SK-N-MC (cell line): ENCODE results near the gene MOGAT1.
A peak's percentile ranks its signal among the peaks of the same experiment; 100 is the strongest.

Experiments
- DNase-seq: peaks from one replicate; pipeline ENCODE4 v3.0.0-alpha.2; 2011; ENCODE audit warnings: low read depth, low spot score
- H3K27ac ChIP-seq: fragments of 200-600 bp; sonication (generic); 2 replicates; pipeline ENCODE4 v1.5.1; 2016; ENCODE audit warnings: mixed run types
- H3K36me3 ChIP-seq: fragments of 200-600 bp; sonication (generic); 2 replicates; pipeline ENCODE4 v1.6.1; 2017; ENCODE audit warnings: antibody characterized with exemption, low read length, mixed read lengths; ENCODE audit not compliant: insufficient read depth
- H3K4me3 ChIP-seq: fragments of 200-600 bp; sonication (generic); 2 replicates; pipeline ENCODE4 v1.5.1; 2016
- H3K9ac ChIP-seq: fragments of 200-600 bp; sonication (generic); 2 replicates; pipeline ENCODE4 v1.8.0; 2017; ENCODE audit warnings: mixed run types, mixed read lengths; ENCODE audit not compliant: insufficient read length
- H3K9me3 ChIP-seq: fragments of 200-600 bp; sonication (generic); 2 replicates; pipeline ENCODE4 v1.6.1; 2017; ENCODE audit warnings: low read depth, mild to moderate bottlenecking, antibody characterized with exemption, low read length, moderate library complexity, mixed read lengths
- EZH2 ChIP-seq: fragments of 200-600 bp; sonication (generic); IDR thresholded peaks from one replicate; pipeline ENCODE4 v1.6.1; 2017; ENCODE audit warnings: antibody characterized with exemption
- FOXP2 ChIP-seq: optimal IDR thresholded peaks from 2 replicates; pipeline ENCODE3; 2011; ENCODE audit warnings: mild to moderate bottlenecking, moderate library complexity; ENCODE audit not compliant: insufficient read depth; ENCODE audit errors: extremely low read length, control extremely low read depth
- POLR2AphosphoS5 ChIP-seq: IDR thresholded peaks from 2 replicates; pipeline ENCODE4 v1.6.1; 2012; ENCODE audit warnings: mild to moderate bottlenecking, low read depth, low read length, borderline replicate concordance

Gene MOGAT1

DNA sequence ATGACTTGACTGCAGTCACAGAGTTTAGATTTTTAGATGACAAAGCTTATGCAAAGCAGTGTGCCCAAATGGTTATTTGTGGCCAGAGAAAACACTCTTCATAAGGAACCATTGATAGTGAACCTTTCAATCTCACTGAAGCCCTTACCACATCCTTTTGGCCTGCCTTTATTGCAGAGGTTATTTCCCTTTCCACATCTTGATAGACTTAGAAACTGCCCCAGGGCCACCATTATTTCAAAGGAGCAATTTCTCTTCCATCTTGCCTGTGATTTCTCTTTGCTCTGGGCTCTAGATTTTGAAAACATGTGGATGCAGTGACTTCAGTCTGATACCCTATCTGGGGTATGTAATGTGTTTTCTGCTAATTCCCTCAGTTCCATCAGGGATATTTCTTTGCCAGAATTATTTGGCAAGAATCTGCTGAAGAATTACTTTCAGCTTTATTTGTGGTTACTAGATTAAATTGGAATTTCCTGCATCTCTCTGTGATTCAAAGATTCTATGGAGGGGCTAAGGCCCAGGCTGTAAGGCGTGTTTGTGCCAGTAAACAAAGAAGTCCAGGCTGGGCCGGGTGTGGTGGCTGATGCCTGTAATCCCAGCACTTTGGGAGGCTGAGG lies 51.0 kb downstream of the MOGAT1 start:
- Histone ChIP-seq H3K27ac (peak overlapping the region; percentile 83), H3K36me3 (no peaks in the 10 kb centered on the region), H3K9ac (no peak overlapping the region), H3K4me3 (no peak overlapping the region), H3K9me3 (no peaks in the 10 kb centered on the region)
- DNase-seq, result peak; percentile 86
- TF ChIP-seq POLR2AphosphoS5 (peak; percentile 27; the same call in 1 of the 2 replicates), EZH2 (no peak), FOXP2 (peak; percentile 51)

DNA sequence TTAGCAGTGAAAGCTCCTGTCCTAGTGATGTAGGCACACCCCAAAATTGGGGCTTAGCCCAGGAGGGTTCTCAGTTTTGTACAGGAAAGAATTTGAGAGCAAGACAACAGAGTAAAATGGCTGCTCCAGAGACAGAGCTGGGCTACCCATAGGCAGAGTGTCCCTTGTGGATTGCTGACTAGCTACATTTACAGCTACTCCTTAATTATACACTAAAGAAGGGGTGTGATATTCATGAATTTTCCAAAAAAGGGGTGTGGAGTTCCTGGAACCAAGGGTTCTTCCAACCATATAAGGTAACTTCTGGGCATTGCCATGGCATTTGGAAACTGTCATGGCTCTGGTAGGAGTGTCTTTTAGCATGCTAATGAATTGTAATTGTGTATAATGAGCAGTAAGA lies 52.8 kb downstream of the MOGAT1 start:
- Histone ChIP-seq H3K36me3 (no peaks in the 10 kb centered on the region), H3K9me3 (no peaks in the 10 kb centered on the region), H3K9ac (no peak overlapping the region), H3K27ac (no peak overlapping the region), H3K4me3 (no peak overlapping the region)
- DNase-seq, result no peak
- no peak for TF ChIP-seq EZH2
- TF ChIP-seq POLR2AphosphoS5, result no peak
- no peak for TF ChIP-seq FOXP2

DNA sequence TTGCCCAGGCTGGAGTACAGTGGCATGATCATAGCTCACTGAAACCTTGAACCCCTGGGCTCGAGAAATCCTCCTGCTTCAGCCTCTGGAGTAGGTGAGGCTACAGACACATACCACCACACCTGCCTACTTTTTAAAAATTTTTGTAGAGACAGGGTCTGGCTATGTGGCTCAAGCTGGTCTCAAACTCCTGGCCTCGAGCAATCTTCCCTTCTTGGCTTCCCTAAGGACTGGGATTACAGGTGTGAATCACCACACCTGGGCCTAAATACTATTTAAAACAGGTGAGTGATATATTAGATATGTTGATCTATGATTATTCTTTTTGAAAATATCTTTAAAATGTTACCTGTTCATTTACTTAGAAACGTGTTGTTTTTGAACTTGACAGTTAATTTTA lies 57.2 kb downstream of the MOGAT1 start:
- Histone ChIP-seq H3K9me3 (no peaks in the 10 kb centered on the region), H3K36me3 (no peaks in the 10 kb centered on the region), H3K9ac (no peak overlapping the region), H3K27ac (no peak overlapping the region), H3K4me3 (no peak overlapping the region)
- DNase-seq, result no peak
- TF ChIP-seq EZH2 (no peak), POLR2AphosphoS5 (no peak), FOXP2 (no peak)

DNA sequence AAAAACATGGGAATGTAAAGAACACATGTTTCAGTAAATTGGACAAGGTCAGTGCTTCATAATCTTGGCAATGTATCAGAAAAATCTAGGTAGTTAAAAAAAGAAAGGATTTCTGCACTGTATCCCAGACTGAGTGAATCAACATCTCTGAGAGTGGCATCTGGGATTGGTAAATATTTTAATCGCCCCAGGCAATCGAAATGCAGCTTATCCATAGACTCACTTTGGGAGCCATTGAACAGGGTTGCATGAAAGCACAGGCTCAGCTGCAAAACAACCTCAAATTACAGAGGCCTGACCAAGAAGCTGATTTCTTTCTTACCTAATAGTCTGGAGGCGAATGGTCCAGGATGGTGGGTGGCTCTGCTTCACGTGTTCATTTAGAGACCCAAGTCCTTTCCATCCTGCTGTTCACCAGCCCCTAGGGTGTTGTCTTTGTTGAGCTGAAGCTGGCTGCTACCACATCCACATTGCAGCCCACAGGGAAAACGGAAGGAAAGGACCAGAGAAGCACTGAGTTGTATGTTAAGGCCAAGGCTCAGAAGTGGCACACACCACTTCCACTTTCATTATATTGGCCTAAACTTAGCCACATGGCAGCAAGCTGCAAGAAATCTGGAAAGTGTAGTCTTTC lies 59.0 kb downstream of the MOGAT1 start:
- no peak for DNase-seq
- H3K27ac ChIP-seq, result no peak overlapping the region

DNA sequence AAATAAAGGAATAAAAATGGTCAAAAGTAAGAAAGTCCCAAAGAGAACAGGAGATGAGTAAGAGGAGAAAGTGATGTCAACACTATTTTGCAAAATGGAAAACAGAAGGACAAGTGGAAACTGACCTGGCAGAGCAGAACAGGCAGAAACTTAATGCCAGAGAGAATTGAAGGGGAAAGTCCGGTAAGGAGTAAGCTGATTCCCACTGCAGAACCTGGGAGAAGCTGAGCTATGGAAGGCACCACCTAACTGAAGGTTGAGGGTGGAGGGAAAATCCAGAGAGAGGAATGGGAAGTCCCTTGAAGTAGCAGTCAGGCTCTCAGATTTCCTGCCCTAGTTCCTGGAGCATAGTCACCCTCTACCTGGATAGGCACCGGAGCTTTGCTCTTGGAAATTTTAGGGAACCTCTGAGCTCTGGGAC lies 59.8 kb downstream of the MOGAT1 start:
- H3K9me3 ChIP-seq, result no peaks in the 10 kb centered on the region
- H3K9ac ChIP-seq, result no peak overlapping the region
- TF ChIP-seq FOXP2, result no peak
- no peak for TF ChIP-seq POLR2AphosphoS5
- no peak for TF ChIP-seq EZH2
- H3K36me3 ChIP-seq, result no peaks in the 10 kb centered on the region
- H3K27ac ChIP-seq, result no peak overlapping the region
- no peak overlapping the region for H3K4me3 ChIP-seq
- no peak for DNase-seq

More for the DNA sequence above, 59.0 kb downstream of the MOGAT1 start:
- Histone ChIP-seq H3K9me3 (no peaks in the 10 kb centered on the region), H3K9ac (no peak overlapping the region), H3K4me3 (no peak overlapping the region), H3K36me3 (no peaks in the 10 kb centered on the region)
- no peak for TF ChIP-seq POLR2AphosphoS5
- no peak for TF ChIP-seq EZH2
- no peak for TF ChIP-seq FOXP2

DNA sequence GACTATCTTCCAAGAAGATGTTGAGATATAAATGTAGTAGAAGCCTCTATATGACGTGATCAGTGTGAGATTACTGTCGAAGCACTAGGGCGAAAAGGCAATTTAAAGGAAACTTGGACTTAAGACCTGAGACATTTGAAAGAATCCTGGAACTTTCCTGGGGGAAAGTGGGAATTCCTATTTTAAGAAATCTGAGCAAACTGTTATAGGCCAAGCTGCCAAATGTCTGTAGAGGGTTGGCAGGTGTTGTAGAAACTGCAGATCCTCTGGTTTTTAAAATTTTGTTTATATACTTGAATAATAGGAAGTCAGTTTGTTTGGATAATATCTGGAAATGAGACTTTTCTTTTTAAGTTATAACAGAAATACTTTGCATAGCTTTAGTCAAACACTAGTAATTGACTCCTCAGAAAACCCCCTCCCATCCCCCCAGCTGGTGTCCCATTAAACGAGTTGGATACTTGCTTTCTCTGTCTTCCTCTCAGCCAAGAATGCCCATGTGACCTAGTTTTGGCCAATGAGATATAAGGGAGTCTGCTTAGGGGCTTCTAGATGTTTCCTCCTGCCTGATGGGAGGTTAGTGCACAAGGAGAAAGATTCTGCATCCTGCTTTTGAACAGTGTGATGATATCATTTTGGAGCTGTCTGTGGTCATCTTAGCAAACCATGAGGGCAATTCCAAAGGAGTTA lies 61.2 kb downstream of the MOGAT1 start:
- H3K27ac ChIP-seq, result no peak overlapping the region
- H3K9me3 ChIP-seq, result no peaks in the 10 kb centered on the region
- H3K9ac ChIP-seq, result no peak overlapping the region
- no peaks in the 10 kb centered on the region for H3K36me3 ChIP-seq
- no peak overlapping the region for H3K4me3 ChIP-seq
- TF ChIP-seq POLR2AphosphoS5 (no peak), EZH2 (no peak), FOXP2 (no peak)
- no peak for DNase-seq

DNA sequence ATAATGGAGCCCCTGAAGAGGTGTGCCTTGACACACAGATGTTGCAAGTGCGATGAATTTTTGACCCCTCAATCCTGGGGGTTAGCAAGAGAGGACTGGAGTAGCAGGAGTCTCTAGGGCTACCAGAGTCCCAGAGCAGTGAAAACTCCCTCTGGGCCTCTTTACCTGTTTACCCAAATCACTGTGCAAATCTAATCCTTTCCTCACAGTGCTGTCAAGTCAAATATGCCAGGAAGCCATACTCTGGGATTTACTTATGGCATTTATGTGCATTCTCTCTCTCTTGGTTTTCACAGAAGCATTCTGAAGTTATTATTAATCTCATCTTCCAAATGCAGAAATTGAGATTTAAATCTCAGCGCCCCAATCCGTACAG lies 62.0 kb downstream of the MOGAT1 start:
- no peaks in the 10 kb centered on the region for H3K36me3 ChIP-seq
- no peak for TF ChIP-seq EZH2
- TF ChIP-seq FOXP2, result no peak
- no peak for TF ChIP-seq POLR2AphosphoS5
- H3K9ac ChIP-seq, result no peak overlapping the region
- H3K4me3 ChIP-seq, result no peak overlapping the region
- DNase-seq, result no peak
- no peak overlapping the region for H3K27ac ChIP-seq
- H3K9me3 ChIP-seq, result no peaks in the 10 kb centered on the region

DNA sequence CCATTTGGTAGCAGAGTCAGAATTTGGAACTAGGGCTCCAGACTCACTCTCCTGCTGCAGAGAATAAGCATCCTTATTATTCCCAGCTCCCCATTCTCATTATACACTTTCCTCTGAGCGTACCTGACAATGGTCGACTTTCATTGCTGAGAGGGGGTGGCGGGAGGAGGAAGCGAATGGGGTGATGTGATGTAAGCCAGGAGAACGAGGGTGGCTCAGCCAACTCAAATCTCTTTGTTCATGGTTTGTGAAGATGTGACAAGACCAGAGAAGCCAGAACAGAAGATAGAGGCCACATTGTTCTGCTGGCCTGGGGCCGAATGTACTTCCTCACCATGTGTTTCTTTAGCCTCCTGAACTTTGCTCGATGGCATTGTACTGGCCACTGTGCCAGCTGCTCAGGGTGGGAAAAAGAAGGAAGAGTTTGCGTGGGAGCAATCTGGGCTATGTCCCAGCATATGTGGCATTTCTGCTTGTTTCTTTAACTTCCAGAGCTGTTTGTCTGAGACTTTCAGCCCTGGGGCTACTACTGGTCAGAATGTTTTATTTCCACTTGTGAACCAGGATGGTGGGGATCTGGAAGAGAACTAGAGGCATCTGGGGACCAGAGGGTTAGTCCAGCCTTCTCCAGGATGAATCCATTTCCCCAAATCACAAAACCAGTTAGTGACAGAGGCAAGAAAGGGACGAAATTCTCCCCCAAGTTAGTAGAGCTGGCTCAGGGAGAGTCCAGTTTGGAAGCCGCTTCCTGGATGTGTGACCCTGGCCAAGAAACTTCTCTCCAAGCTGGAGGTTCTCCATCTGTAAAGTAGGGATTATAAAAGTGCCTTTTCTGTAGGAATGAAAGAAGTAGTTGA lies 62.6 kb downstream of the MOGAT1 start:
- H3K27ac ChIP-seq, result no peak overlapping the region
- H3K4me3 ChIP-seq, result no peak overlapping the region
- no peaks in the 10 kb centered on the region for H3K36me3 ChIP-seq
- TF ChIP-seq POLR2AphosphoS5 (no peak), EZH2 (no peak), FOXP2 (no peak)
- no peaks in the 10 kb centered on the region for H3K9me3 ChIP-seq
- no peak for DNase-seq
- no peak overlapping the region for H3K9ac ChIP-seq
